GM21528 (cell line): ENCODE results near the gene EIF5A.
"Not testable (repeated sequence)": the region's sequence is repeated elsewhere in the genome, so short reads cannot be mapped to it uniquely, and the experiment has no call there.

ENCODE experiments used
- ATAC-seq: cut with Tn5 transposase; IDR thresholded peaks from one replicate; pipeline ENCODE4 v1.9.1; 2021; ENCODE audit warnings: mild to moderate bottlenecking, moderate library complexity; ENCODE audit not compliant: unreplicated experiment, low FRiP score

Gene EIF5A

DNA sequence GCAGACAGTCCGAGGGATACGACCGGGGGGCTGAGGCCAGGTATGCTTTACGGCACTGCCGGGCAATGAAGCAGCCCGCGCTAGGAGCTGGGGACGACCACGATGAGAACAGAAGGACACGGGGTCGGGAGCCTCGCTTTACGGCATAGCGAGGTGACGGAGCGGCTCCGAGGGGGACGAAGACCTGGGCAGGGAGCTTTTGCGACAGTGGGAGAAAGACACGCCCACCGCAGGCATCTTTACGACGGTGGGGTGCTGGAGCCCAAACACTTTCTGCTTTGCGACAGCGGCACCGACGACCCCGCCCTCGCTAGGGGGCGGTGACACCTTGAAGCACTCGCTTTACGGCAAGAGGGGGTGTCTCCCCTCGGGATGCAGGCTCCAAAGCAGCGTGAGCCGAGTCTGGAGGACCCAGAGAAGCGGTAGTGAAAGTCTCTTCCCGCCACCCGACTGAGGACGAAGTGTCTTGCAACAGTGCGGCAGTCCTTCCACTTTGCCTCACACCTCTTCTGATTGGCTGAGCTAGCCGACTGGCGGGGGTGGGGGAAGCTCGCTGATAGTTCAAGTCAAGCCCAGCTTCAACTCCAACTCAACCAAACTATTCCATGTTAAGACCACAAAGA is 22.1 kb downstream of the EIF5A start:
- peak; percentile 54 for ATAC-seq

DNA sequence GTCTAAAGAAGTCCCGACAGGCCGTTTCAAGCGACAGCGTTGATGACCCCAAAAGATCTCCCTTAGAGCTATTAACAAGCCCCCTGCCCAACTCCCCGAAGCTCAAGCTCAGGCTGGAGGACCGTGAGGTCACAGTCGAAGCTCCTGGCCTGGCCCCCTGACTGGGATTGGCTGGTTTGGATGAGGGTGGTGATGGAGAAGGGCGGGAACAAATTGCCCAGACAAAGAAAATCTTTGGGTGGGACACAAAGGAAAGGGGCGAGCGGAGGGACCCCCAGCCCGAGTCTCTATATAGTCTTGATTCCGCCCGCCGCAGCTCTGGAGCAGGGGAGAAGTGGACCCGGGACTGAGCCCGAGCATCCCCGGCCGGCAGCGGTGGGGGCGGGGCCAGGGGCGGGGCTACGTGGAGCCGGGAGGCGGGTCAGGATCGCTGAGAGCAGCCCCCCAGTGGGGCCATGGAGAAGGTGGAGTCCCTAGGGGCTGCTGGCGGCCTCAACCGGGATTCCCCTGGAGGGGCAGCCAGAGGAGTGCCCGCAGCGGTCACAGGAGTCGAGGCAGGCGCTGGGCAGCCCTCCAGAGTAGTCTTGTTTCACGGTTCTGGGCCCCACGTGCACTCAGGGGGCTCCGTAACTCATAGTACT is 22.7 kb downstream of the EIF5A start:
- ATAC-seq, result peak; percentile 41

DNA sequence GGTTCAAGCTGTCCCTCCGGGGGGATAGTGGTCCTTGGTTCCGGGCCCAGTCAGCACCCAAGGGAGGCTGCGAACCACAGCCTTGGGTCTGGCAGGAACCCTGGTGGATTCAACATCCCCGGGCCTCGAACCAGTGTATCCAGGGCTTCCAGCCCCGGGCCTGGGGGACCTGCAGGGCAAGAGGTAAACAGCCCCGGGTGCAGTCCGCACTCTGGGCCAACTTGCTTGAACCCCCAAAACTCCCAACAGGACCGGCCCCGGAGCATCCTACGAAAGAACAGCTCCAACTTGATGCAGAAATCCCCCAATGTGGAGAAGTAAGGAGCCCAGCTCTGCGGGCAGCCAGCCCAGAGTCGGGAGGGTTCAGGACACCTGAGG is 23.2 kb downstream of the EIF5A start:
- ATAC-seq, result peak; percentile 1

DNA sequence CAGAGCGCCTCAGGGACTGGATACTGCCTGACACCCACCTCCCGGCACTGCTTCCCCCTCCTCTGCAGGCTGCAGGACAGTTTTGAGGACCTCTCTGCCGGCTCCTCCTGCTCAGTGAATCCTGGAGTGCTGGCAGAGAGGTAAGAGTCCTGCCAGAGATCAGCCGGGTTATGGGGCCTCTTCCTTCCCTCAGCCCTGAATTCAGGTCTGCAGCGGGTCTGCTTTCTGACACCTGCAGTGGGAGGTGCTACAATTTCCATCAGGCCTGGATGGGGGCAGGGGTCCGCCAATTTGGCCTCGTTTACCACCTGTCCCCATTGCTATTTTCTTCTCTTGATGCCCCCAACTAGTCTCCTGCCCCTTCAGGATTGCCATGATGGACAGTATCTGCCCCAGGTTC is 24.7 kb downstream of the EIF5A start:
- no peak for ATAC-seq

DNA sequence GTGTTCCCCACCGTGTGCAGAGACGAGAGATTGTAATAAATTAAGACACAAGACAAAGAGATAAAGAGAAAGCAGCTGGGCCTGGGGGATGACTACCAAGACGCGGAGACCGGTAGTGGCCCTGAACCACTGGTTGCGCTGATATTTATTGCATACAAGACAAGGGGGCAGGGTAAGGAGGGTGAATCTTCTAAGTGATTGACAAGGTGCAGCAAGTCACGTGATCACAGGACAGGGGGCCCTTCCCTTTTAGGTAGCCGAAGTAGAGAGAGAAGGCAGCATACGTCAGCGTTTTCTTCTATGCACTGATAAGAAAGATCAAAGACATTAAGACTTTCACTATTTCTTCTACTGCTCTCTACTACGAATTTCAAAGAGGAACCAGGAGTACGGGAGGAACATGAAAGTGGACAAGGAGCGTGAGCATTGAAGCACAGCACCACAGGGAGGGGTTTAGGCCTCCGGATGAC is 25.2 kb downstream of the EIF5A start:
- not testable (repeated sequence) for ATAC-seq

DNA sequence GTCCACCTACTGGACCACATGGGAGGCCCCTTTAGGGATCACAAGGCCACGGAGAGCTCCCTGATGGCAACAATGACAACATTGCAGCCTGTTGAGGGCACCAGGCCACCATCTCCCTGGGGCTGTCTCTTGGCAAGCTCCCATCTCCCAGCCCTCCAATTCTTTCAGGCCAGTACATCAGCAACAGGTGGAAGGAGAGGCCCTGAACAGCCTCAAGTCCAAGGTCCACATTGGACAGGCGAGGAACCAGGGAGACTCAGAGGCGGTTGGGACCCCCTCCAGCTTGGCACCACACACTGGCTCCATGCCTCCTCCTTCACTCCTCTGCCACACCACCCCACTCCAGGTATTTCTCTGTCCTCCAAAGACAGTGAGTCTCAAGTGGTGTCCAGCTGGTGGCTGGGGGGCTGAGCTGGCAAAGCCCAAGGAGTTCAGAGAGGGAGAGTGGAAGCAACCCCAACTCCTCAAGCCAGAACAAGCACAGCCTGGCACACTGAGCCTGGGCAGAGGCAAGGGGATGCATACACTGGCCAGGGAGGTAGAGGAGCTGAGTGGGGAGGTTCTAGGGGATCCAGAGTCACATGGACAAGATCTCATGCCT is 27.6 kb downstream of the EIF5A start:
- no peak for ATAC-seq

DNA sequence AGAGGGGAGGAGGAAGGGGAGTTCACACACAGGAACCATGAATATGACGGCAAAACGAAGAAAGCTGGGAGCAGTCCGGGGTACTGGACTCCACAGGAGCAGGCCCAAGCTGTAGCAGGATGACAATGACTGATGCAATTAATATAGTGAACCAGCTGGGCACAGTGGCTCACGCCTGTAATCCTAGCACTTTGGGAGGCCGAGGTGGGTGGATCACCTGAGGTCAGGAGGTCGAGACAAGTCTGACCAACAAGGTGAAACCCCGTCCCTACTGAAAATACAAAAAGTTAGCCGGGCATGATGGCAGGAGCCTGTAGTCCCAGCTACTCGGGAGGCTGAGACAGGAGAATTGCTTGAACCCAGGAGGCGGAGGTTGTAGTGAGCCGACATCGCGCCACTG is 28.3 kb downstream of the EIF5A start:
- not testable (repeated sequence) for ATAC-seq

DNA sequence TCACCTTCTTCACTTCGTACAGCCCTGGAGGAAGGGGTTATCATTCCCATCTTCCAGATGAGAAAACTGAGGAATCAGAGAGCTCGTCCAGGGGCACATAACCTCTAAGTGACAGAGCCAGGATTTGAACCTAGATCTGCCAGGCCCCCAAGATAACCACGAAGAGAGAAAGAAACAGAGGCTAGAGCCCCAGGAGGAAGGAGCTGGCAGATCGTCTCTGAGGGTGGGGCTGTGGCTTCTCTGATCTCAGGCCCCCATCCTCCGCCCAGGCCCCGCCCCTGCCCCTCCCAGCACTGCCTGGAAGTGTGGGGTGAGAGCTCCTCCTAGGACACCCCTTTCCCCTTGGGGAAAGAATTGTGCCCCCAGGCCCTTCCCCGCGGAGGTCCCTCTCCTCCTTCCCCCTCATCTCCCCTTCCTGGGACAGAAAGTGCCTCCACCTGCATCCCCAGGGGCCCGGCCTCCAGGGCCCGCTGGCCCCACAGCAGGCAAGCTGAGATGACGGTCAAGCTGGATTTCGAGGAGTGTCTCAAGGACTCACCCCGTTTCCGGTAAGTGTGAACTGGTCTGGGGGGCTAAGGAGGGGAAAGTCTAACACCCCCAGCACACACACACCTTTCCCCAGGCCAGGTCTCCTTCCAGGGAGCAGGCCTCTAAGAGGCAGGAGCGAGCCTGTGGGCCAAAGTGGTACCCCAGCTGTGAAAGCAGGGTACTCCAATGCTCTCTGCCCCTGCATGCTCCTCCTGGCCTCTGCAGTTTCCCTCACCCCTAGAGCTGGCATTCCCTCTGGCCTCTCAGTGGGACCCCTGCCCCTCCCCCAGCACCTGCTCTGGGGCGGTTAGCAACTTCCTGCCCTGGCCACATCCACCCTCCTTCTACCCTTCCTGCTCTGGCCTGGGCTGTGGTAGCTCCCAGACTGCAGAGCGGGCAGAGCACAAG is 29.1 kb downstream of the EIF5A start, which contains the start of gene ACAP1:
TSS of gene ACAP1 (plus strand) at position 290 of the 936 bp plus-strand sequence. CDS start at position 496, 206 bp downstream.
- ATAC-seq, result no peak

DNA sequence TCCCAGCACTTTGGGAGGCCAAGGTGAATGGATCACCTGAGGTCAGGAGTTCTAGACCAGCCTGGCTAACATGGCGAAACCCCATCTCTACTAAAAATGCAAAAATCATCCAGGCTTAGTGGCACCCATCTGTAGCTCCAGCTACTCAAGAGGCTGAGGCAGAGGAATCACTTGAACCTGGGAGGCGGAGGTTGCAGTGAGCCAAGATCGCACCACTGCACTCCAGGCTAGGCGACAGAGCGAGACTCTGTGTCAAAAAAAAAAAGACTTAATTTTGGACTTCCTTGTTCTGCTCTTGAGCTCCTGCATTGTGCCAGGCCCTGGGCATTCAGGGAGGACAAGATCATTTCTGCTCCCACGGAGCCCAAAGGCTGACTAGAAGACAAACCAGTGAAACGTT is 30.2 kb downstream of the EIF5A start:
- not testable (repeated sequence) for ATAC-seq

DNA sequence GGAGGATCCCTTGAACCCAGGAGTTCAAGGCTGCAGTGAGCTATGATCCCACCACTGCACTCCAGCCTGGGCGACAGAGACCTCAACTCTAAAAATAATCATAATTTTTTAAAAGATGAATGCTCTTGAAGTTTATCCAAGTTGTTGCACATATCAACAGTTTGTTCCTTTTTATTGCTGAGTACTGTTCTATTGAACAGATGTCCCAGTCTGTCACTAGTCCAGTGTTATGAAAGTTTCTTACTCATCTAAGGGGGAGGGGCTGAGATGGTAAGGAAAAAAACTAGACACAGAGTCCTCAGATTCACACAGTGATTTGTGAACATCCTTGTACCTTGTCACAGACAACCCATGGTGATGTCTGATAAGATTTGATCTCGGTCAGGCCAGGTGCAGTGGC is 32.8 kb downstream of the EIF5A start:
- no peak for ATAC-seq

DNA sequence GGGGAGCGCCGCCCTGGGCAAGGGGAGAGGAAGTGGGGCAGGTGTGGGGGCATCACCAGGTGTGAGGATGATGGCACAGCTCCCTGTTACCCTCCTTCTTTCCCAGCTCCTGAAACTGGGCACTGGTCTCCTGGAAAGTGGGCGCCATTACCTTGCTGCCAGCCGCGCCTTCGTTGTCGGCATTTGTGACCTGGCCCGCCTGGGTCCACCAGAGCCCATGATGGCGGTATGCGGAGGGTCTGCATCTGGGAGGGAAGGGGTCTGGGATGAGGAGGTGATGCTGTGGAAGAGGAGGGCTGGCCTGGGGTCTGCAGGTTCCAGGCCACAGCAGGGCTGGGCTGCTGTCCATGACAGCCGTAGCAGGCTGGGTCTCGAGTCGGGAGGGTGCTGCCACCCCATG is 34.4 kb downstream of the EIF5A start:
- no peak for ATAC-seq

DNA sequence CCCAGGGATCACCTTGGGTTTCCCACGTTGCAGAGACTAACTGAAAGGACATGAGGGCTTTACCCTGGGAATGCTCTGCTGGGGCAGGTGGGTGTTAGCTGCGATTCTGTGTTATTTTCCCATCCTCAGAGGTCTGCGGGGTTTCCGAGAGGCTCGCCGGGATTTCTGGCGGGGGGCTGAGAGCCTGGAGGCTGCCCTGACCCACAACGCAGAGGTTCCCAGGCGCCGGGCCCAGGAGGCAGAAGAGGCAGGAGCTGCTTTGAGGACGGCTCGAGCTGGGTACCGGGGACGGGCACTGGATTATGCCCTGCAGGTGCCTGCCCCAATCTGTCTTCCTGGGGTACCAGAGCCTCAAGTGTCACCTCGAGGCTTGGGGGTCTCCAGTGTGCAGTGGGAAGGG is 35.8 kb downstream of the EIF5A start:
- ATAC-seq, result no peak

DNA sequence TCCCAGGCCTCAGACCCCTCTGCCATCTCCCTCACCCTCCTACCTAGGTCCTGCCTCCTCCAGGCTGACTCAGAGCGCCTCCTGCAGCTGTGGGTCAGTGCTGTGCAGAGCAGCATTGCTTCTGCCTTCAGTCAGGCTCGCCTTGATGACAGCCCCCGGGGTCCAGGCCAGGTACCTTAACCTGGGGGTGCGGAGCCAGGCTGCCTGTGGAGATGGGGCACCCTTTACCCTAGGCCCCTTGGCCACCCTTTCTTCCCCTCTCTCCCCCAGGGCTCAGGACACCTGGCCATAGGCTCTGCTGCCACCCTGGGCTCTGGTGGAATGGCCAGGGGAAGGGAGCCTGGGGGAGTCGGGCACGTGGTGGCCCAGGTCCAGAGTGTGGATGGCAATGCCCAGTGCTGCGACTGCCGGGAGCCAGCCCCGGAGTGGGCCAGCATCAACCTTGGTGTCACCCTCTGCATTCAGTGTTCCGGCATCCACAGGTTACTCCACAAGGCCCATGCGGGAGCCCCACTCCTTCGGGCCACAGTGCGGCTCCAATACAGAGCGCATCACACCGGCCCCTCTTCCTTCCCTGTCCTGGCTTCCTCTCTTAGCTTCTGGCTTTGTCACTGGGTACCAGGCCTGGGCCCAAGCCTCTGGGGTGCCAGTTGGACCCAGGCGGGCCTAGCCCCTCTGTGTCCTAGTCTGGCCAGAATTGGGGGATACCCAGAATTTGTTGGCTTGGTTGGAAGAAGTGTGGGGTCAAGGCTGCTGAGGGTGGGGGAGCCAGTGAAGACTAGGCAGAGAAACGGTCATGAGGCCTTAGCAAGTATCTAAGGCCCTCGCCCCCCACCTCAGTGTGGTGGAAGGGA is 39.6 kb downstream of the EIF5A start:
- ATAC-seq, result no peak

DNA sequence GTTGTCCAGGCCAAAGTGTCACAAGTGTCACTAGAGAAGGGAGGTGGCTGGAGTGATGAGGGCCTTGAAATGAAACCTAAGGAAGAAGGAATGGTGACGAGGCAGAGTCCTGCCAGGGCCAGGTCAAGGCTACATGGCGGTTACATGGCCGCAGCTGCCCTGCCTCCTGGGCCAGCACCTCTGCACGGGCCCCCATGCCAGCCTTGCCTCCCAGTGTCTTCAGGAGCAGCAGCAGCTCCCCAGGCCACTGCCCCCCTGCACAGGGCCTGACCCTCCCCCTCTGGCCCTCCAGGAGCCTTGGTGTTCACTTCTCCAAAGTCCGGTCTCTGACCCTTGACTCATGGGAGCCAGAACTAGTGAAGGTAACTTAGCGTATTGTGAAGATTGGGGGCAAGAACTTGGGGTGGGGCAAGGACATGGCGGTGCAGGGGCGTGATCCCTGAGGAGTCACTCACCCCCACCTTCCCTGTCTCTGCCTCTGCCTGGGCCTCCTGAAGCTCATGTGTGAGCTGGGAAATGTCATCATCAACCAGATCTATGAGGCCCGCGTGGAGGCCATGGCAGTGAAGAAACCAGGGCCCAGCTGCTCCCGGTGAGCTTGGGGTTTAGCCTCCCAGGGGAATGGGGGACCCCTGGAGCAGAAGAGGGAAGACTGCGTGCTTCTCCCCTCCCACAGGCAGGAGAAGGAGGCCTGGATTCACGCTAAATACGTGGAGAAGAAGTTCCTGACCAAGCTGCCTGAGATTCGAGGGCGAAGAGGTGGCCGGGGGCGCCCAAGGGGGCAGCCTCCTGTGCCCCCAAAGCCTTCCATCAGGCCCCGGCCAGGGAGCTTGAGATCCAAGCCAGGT is 40.4 kb downstream of the EIF5A start:
- no peak for ATAC-seq

DNA sequence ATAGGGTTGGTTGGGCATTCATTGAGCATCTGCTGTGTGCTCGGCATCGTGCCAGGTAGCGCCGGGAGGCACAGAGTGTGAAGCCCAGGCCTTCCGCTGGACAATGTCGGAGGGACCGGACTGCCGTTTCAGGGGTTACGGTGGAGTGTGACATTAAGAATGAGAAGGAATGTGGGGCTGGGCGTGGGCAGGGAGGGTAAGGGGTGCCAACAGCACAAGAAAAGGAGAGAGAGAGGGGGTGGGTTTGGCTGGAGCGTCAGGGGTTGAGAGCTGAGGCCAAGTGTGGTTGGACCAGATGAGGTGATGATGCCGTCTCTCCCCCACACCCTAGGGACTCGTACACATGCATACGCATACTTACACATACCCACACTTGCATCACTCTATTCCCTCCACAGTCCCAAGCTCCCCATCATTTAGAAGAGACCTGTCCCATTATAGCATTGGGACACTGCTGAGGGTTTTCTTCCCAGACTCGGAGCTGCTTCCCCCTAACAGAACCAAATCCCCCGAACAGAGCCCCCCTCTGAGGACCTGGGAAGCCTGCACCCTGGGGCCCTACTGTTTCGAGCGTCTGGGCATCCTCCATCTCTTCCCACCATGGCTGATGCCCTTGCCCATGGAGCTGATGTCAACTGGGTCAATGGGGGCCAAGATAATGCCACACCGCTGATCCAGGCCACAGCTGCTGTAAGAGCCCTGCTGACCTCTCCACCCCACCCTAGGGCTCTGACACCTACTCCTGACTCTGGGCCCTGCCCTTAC is 41.2 kb downstream of the EIF5A start:
- ATAC-seq, result no peak

DNA sequence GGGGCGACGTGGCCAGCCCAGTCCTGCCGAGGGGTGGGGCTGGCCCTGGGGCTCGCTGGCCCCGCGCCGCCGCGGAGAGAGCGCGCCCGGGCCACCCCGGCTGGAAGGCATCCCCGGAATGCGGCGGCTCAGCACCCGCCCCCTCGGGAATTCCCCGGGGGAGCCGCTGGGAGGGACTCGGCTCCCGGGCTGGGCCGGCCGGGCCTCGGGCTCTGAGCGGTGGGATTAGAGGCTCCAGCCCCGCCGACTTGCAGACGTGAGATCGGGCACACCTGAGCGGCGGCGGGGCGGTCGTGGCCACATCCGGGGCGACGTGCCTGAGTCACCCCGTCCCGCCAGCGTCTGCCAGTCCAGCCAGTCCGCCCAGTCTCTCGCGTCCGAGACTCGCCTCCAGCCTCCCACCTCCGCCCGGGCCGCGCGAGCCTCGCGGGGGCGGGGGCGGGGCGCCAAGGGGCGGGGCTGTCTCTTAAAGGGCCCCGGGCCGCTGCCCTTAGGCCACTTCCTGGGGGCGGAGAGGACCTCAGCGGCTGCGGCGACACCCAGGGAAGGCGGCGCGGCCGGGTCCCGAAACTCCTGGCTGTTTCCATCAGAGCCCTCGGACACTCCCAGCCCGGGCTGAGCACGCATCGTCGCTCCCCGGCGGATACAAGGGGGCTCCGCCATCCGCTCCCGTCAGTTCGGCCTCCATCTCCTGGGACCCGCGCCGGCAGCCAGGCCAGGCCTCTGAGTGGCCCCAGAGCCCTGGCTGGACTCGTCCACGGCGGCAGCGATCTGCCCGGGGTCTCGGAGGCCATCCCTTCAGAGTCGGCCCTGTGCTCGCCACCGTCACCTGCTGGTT is 44.5 kb downstream of the EIF5A start, which contains the start of gene KCTD11:
TSS of gene KCTD11 (plus strand) at position 498 of the 838 bp plus-strand sequence.
- peak; percentile 58 for ATAC-seq

DNA sequence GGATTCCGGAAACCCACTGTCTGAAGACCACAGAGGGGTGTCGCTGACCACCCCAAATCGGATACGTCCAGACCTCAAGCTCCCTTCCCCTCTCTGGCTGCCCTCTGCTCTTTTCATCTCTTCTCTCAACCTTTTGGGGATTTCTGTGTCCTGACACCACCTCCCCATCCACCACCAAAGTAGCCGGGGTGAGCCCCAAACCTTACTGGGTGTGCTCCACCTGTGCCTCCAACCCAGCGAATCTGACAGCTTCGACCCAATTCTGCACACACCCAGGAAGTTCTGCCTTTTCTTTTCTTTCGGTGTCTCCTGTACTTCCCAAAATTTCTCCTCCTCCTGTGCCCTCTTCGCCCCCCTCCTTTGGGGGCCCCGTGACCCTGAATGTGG is 45.1 kb downstream of the EIF5A start:
- ATAC-seq, result no peak
